ENCODE data around the gene PIGQ. TPM values are rescaled to one million over a fixed set of nuclear protein-coding genes. Genes with fewer than 3 reads are reported as not detected.
"Not testable (repeated sequence)": the region's sequence is repeated elsewhere in the genome, so short reads cannot be mapped to it uniquely, and the experiment has no call there.

PIGQ gene
- total RNA-seq, 2 donors from 2014 or later, result 25.6 to 32.4 TPM

DNA sequence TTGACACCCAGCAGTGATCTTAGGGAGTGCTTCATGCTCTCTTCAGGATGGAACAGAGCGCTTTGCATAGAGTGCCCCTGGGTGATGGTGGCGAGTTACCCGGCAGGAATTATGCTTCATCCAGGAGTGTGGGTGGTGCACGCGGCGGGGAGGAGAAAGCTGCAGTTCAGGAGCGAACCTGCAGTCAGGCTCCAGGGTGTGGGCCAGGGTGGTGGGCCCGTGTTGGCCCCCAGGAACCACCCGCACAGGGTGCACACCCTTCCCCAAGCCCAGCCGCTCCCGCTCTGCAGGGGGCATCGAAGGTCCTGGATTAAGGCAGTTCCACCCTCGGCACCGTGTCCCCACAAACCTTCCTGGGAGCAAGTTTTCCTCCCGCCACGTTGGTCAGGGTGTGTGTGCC, 24.0 kb downstream of the PIGQ start:
- ATAC-seq (no peak), DNase-seq (no peak)
- no peaks in the 10 kb centered on the region for H3K27me3 Mint-ChIP-seq
- H3K9me3 ChIP-seq (ENCODE audit: control insufficient read depth, low read length, poor library complexity, severe bottlenecking), result no peaks in the 10 kb centered on the region
- no peak overlapping the region for H3K27ac Mint-ChIP-seq
- peaks cover 3% of the 10 kb centered on the region for H3K36me3 Mint-ChIP-seq (ENCODE audit: low read depth)
- no peak overlapping the region for H3K4me3 Mint-ChIP-seq
- peaks cover 31% of the 10 kb centered on the region for H3K4me1 Mint-ChIP-seq

DNA sequence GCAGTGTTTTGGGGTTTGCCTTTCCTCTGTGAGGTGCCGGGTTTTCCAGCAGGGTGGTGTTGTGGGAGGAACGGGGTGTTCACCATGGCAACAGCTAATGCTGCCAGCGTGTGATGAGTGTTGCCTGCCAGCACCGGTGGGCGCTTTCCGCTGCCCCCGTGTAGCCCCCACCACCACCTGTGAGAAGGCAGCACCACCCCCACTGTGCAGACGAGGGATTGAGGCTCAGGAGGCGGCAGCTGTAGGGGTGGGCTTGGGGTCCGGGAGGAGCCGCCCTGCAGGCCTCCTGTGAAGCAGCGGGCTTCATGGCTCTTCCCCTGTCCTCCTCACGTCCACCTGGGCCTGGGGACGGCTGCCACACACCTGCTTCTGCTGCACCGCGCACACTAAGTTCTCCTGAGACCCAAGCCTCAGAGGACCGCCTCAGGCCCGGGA, 25.3 kb downstream of the PIGQ start:
- H3K9me3 ChIP-seq (ENCODE audit: control insufficient read depth, low read length, poor library complexity, severe bottlenecking), result no peaks in the 10 kb centered on the region
- Mint-ChIP-seq H3K27me3 (no peaks in the 10 kb centered on the region), H3K4me1 (peaks cover 29% of the 10 kb centered on the region), H3K27ac (peak overlapping the region; percentile 60), H3K36me3 (ENCODE audit: low read depth) (no peaks in the 10 kb centered on the region), H3K4me3 (no peak overlapping the region)
- no peak for DNase-seq
- no peak for ATAC-seq

DNA sequence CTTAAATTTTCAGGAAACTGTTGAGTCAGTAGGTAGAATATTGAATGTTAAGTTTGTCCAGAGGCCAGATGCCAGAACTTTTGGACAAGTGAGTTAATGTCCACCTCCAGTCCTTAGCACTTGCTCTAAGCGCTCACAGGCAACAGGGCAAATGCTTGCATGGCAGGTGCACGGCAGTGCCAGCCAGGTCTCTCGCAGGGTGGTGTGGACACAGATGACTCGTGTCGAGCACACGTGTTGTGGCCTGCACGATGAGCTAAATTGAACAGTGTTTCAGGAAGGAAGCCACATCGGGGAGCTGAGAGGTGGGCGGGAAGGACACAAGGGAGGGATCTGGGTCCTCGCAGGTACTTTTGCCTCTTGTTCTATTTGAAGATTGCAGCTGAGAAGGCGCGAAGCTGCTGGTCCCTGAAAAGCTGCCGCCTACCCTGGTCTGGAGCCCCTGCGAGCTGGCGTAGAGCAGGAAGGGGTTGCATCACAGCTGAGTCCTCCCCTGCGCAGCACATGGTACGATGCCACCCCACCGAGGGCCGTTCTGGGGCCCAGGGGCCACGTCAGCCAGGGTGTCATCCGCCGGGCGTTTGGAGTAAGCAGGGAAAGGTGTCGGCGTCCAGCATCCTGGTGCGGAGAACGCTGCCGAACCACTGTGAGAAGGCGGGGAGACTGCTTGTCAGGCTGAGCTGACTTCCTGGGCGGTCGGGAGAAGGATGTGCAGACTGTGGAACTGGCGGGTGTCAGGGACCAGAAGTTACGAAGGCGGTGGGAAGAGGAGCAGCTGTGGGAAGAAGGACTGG, 26.4 kb downstream of the PIGQ start:
- no peak overlapping the region for H3K27ac Mint-ChIP-seq

DNA sequence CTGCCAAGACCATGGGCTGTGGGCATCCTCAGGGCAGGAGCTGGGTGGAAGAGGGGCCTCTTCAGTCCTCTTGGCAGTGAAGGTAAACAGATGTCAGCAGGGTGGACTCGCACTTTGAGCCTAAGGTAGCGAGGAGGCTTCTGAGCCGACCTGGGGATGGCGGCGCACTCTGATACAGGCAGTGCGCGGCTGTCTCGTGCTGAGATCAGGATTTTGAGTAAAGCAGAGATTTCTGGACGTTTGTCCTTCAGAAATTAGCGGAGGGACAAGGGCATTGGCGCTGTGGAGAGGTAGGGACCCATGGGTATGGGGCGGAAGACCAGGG, 26.9 kb downstream of the PIGQ start:
- no peak for DNase-seq
- Mint-ChIP-seq H3K27ac (no peak overlapping the region), H3K4me3 (no peak overlapping the region), H3K4me1 (peaks cover 19% of the 10 kb centered on the region), H3K36me3 (ENCODE audit: low read depth) (no peaks in the 10 kb centered on the region), H3K27me3 (no peaks in the 10 kb centered on the region)
- H3K9me3 ChIP-seq (ENCODE audit: control insufficient read depth, low read length, poor library complexity, severe bottlenecking), result no peaks in the 10 kb centered on the region
- ATAC-seq, result no peak

More for the DNA sequence above, 26.4 kb downstream of the PIGQ start:
- ATAC-seq (no peak), DNase-seq (no peak)
- Mint-ChIP-seq H3K4me3 (no peak overlapping the region), H3K36me3 (ENCODE audit: low read depth) (no peaks in the 10 kb centered on the region), H3K4me1 (peaks cover 22% of the 10 kb centered on the region), H3K27me3 (no peaks in the 10 kb centered on the region)
- H3K9me3 ChIP-seq (ENCODE audit: control insufficient read depth, low read length, poor library complexity, severe bottlenecking), result no peaks in the 10 kb centered on the region

DNA sequence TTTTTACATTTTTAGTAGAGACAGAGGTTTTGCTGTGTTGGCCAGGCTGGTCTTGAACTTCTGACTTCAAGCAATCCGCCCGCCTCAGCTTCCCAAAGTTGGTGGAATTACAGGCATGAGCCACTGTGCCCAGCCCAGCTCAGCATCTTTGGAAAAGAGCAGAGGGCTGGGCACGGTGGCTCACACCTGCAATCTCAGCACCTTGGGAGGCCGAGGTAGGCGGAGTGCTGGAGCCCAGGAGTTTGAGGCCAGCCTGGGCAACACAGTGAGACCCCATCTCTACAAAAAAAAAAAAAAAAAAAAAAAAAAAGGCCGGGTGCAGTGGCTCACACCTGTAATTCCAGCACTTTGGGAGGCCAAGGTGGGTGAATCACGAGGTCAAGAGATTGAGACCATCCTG, 27.9 kb downstream of the PIGQ start:
- not testable (repeated sequence) for DNase-seq; H3K9me3 ChIP-seq (ENCODE audit: control insufficient read depth, low read length, poor library complexity, severe bottlenecking); ATAC-seq; H3K27ac Mint-ChIP-seq; H3K27me3 Mint-ChIP-seq; H3K4me3 Mint-ChIP-seq; H3K36me3 Mint-ChIP-seq (ENCODE audit: low read depth)
- peaks cover 14% of the 10 kb centered on the region for H3K4me1 Mint-ChIP-seq

DNA sequence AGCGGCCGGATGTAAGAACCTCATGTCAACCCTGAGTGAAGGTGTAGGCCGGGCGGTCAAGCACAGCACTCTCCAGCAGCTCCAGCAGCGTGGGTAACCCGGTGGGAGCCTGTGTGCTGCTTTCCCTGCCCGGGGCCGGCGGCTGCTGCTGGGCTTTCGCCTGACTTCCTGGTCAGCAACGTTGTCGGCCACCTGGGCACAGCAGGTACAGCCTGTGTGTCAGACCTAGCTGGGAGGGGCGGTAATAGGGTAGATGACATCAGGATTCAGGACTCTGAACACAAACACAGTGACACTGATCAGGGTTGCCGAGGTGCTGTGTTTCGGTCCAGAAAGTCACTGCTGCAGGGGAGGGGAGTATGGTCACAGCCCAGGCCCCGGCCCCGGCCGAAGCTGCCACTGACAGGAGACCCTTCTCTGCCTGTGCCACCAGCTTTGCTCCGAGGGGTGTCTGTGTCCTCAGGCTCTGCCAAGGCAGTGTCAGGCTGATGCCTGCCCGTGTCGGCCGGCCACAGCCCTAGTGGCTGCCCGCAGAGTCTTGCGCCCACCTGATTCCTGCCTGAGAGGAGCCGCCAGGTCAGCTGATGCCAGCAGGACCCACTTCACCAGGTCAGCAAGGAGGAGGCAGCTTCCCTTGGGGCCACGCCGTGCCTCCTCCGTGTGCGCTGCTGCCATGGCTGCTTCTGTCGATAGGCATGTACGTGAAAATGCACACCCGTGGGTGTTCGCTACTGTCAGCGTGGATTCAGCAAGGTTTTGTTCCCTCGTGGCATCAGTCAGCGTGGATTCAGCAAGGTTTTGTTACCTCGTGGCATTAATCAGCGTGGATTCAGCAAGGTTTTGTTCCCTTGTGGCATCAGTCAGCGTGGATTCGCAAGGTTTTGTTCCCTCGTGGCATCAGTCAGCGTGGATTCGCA, 29.3 kb downstream of the PIGQ start:
- Mint-ChIP-seq H3K36me3 (ENCODE audit: low read depth) (peaks cover 2% of the 10 kb centered on the region), H3K27me3 (no peaks in the 10 kb centered on the region), H3K4me3 (no peak overlapping the region)

DNA sequence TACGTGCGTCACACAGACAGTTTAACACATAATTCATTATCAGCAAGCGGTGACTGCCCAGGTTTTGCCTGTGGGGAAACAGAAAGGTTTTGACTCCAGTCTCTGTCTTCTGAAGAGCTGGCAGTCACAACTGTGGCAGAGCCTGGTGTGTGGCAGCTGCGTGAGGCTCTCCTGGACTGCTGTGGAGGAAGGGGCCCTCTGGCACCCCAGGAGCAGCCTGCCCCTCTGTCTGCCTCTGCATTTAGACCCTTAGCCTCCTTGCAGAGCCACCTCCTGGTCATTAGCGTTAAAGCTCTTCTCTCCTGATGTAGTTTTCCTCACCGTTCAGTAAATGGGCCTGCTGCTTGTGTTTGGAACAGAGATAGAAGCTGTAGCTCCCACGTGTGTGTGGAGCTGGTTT, 31.0 kb downstream of the PIGQ start:
- H3K9me3 ChIP-seq (ENCODE audit: control insufficient read depth, low read length, poor library complexity, severe bottlenecking), result no peaks in the 10 kb centered on the region
- DNase-seq, result no peak
- no peak overlapping the region for H3K4me3 Mint-ChIP-seq
- peaks cover 2% of the 10 kb centered on the region for H3K36me3 Mint-ChIP-seq (ENCODE audit: low read depth)
- no peak for ATAC-seq
- peaks cover 8% of the 10 kb centered on the region for H3K4me1 Mint-ChIP-seq
- no peaks in the 10 kb centered on the region for H3K27me3 Mint-ChIP-seq
- H3K27ac Mint-ChIP-seq, result no peak overlapping the region

More for the DNA sequence above, 29.3 kb downstream of the PIGQ start:
- no peaks in the 10 kb centered on the region for H3K9me3 ChIP-seq (ENCODE audit: control insufficient read depth, low read length, poor library complexity, severe bottlenecking)
- Mint-ChIP-seq H3K27ac (no peak overlapping the region), H3K4me1 (peaks cover 11% of the 10 kb centered on the region)
- ATAC-seq (no peak), DNase-seq (no peak)

DNA sequence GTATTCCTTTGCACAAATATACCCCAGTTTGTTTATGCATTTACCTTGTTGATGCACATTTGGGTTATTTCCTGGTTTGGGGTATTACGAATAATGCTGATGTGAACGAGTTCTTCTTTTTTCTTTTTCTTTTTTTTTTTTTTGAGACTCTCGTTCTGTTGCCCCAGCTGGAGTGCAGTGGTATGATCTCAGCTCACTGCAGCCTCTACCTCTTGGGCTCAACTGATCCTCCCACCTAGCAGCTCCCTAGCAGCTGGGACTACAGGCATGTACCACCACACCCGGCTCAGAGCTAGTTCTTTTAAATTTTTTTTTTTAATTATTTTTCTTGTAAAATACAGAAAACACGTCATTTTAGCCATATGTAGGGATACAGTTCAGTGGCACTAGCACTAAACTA, 34.2 kb downstream of the PIGQ start:
- no peak overlapping the region for H3K27ac Mint-ChIP-seq
- no peak overlapping the region for H3K4me3 Mint-ChIP-seq
- peaks cover 2% of the 10 kb centered on the region for H3K36me3 Mint-ChIP-seq (ENCODE audit: low read depth)
- DNase-seq (no peak), ATAC-seq (no peak)
- no peaks in the 10 kb centered on the region for H3K9me3 ChIP-seq (ENCODE audit: control insufficient read depth, low read length, poor library complexity, severe bottlenecking)
- peaks cover 4% of the 10 kb centered on the region for H3K4me1 Mint-ChIP-seq
- H3K27me3 Mint-ChIP-seq, result no peaks in the 10 kb centered on the region

DNA sequence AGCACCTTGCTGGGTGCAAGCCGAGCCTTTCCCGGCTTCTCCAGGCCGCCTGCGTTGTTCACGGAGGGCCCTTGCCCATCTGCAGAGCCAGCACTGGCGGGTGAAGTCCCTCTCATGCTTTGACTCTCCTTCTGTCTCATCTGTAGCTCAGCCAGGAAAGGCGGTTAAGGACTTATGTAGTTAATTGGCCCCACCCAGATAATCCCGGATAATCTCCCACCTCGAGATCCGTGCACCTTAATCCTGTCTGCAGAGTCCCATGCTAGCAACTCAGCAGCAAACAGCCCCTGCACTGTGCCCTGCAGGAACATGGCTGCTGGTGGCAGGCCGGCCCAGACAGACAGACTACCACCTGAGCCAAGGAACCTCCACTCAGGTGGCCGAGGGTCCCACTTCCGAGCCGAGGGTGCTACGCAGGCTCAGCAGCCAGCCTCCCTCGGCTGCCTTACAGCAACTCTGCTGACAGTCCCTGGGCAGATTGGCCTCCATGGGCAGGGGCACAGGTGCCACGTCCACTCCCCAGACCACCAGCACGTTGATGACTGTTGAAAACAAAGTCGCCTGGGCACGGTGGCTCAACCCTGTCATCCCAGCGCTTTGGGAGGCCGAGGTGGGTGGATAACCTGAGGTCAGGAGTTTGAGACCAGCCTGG, 37.0 kb downstream of the PIGQ start:
- DNase-seq (no peak), ATAC-seq (no peak)
- peaks cover 2% of the 10 kb centered on the region for H3K36me3 Mint-ChIP-seq (ENCODE audit: low read depth)
- H3K27me3 Mint-ChIP-seq, result no peaks in the 10 kb centered on the region
- H3K27ac Mint-ChIP-seq, result no peak overlapping the region
- H3K9me3 ChIP-seq (ENCODE audit: control insufficient read depth, low read length, poor library complexity, severe bottlenecking), result no peaks in the 10 kb centered on the region
- no peak overlapping the region for H3K4me3 Mint-ChIP-seq
- H3K4me1 Mint-ChIP-seq, result peaks cover 12% of the 10 kb centered on the region

DNA sequence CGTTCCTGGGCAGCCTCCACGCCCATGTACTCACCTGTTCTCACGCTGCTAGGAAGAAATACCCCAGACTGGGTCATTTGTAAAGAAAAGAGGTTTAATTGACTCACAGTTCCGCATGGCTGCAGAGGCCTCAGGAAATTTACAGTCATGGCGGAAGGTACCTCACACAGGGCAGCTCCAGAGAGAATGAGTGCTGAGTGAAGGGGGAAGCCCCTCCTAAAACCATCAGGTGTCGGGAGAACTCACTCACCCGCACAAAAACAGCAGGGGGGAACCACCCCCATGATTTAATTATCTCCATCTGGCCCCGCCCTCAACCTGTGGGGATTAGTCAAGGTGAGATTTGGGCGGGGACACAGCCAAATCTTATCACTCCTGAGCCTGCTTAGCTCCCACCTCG, 38.3 kb downstream of the PIGQ start:
- no peak overlapping the region for H3K27ac Mint-ChIP-seq

DNA sequence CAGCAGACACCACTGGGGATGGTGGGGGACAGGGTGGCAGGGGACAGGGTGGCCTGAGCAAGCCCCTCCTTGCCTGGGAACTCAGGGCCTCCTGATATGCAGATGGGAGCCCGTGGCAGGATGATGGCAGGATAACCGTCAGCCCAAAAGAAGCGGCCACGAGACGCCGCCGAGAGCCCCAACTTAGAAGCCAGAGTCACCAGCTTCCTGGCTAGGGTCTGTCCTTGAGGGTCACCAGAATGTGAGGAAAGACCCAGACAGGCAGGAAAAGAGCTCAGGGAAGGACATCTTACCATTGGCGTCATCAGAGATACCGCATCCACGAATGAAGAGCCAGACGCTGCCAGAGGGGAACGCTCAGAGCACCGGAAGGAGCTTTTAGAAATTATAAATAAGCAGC, 39.5 kb downstream of the PIGQ start:
- ATAC-seq, result no peak
- H3K4me3 Mint-ChIP-seq, result no peak overlapping the region
- H3K9me3 ChIP-seq (ENCODE audit: control insufficient read depth, low read length, poor library complexity, severe bottlenecking), result no peaks in the 10 kb centered on the region
- peaks cover 9% of the 10 kb centered on the region for H3K4me1 Mint-ChIP-seq
- H3K36me3 Mint-ChIP-seq (ENCODE audit: low read depth), result no peaks in the 10 kb centered on the region
- no peak for DNase-seq
- H3K27ac Mint-ChIP-seq, result peak overlapping the region; percentile 66
- no peaks in the 10 kb centered on the region for H3K27me3 Mint-ChIP-seq

More for the DNA sequence above, 38.3 kb downstream of the PIGQ start:
- peaks cover 2% of the 10 kb centered on the region for H3K36me3 Mint-ChIP-seq (ENCODE audit: low read depth)
- no peak for ATAC-seq
- peaks cover 12% of the 10 kb centered on the region for H3K4me1 Mint-ChIP-seq
- H3K27me3 Mint-ChIP-seq, result no peaks in the 10 kb centered on the region
- H3K9me3 ChIP-seq (ENCODE audit: control insufficient read depth, low read length, poor library complexity, severe bottlenecking), result no peaks in the 10 kb centered on the region
- no peak for DNase-seq
- no peak overlapping the region for H3K4me3 Mint-ChIP-seq

DNA sequence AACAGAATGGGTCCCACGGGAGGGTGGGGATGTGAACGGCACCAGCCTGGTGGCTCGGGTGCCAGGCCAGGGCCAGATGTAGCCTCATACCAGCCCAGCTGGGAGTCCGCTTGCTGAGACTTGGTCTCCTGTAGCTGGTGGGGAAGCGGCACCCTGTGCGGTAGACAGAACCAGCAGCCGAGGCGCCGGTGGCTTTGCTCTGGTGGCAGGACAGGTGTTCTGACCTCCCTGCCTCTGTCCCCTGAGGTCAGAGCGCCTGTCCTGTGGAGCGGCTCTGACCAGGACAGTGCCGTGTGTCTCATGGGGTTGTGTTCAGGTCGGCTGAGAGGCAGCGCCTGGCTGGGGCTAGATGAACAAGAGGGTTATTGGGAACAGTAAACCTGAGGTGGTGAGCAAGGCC, 40.2 kb downstream of the PIGQ start:
- ATAC-seq, result no peak
- H3K4me3 Mint-ChIP-seq, result no peak overlapping the region
- no peak for DNase-seq
- H3K27me3 Mint-ChIP-seq, result no peaks in the 10 kb centered on the region
- H3K36me3 Mint-ChIP-seq (ENCODE audit: low read depth), result peaks cover 5% of the 10 kb centered on the region
- H3K4me1 Mint-ChIP-seq, result peaks cover 13% of the 10 kb centered on the region
- no peaks in the 10 kb centered on the region for H3K9me3 ChIP-seq (ENCODE audit: control insufficient read depth, low read length, poor library complexity, severe bottlenecking)
- no peak overlapping the region for H3K27ac Mint-ChIP-seq

Data from T-helper 17 cell (primary cell).